ENCODE measurements around the gene SUB1.

DNA sequence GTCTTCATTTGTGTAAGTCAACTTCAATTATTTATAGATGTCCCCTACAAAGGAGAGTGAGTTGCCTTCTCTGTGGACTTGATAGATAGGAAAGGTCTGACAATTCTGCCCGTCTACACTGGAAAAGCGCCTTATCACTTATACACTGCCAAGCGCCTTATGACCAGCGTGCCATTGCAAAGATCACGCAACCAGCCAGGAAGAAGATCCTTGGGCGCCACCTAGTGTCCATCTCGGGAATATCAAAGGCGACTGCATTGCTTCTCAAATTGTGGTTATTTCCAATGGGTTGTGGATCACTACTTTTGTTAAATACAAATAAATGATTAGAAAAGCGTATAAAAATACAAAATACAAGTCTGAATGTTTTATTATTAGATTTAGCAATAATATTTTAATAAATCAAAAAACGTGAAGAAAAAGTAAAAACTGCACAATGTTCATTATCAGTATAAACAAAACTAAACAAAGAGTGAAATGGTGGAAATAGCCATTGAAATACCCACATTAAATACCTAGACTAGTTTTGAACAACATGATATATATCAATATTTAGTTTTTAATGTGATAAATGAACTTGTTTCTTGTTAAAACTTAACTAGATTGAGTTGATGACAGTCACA, 27.8 kb downstream of the SUB1 start:
- TF ChIP-seq RAD21 (conservative IDR thresholded peaks at IDR 0.05), result peak; percentile 94
- TF ChIP-seq MXI1 (conservative IDR thresholded peaks at IDR 0.05; ENCODE audit: poor library complexity, severe bottlenecking), result no peak
- no peak for TF ChIP-seq EZH2 (IDR thresholded peaks at IDR 0.05; ENCODE audit: borderline replicate concordance, insufficient read depth, low read length, poor library complexity, severe bottlenecking)
- no peak for TF ChIP-seq TAF1 (IDR thresholded peaks at IDR 0.05; ENCODE audit: low read depth)
- TF ChIP-seq CTCF (IDR thresholded peaks at IDR 0.05; ENCODE audit: poor library complexity, severe bottlenecking), result peak; percentile 91
- TF ChIP-seq SMC3 (conservative IDR thresholded peaks at IDR 0.05; ENCODE audit: poor library complexity), result peak; percentile 91
- peak; percentile 13 for TF ChIP-seq EP300 (conservative IDR thresholded peaks at IDR 0.05; ENCODE audit: poor library complexity, severe bottlenecking)
